Measurements from ENCODE around the gene PCMTD2. TPM values are rescaled to one million over a fixed set of nuclear protein-coding genes. Genes with fewer than 3 reads are reported as not detected.

Gene PCMTD2
- total and polyA plus RNA-seq, 2 experiments from 2014 or later = 33.8 to 76.1 TPM

GRCh38 chr20:64257107-64257757 lies 1.7 kb downstream of the PCMTD2 start:
- peaks cover 32% of the 10 kb centered on the region for H3K4me1 ChIP-seq (ENCODE audit: insufficient read depth)
- no peaks in the 10 kb centered on the region for H3K36me3 ChIP-seq (ENCODE audit: insufficient read depth)
- DNase-seq (ENCODE audit: low spot score) (no peak), ATAC-seq (no peak)
- peaks cover 61% of the 10 kb centered on the region for H3K79me2 ChIP-seq (replicated peaks; ENCODE audit: insufficient read depth)
- peak overlapping the region; percentile 39; the same call in 1 of the 2 replicates for H3K27ac Mint-ChIP-seq
- H4K20me1 ChIP-seq (replicated peaks; ENCODE audit: insufficient read depth) = peaks cover 12% of the 10 kb centered on the region
- no peaks in the 10 kb centered on the region for H3K27me3 ChIP-seq (ENCODE audit: insufficient read depth)
- peaks cover 18% of the 10 kb centered on the region for H3K27me3 Mint-ChIP-seq (ENCODE audit: insufficient read depth, low read depth, poor library complexity)
- H3K4me3 Mint-ChIP-seq = peak overlapping the region; percentile 87
- H3F3A ChIP-seq (replicated peaks; ENCODE audit: low read depth) = 0 out of 2 replicates have a peak, but pooled peaks cover 3% of the 10 kb centered on the region
- peaks cover 29% of the 10 kb centered on the region for H3K4me1 Mint-ChIP-seq
- TF ChIP-seq EZH2phosphoT487 (IDR thresholded peaks at IDR 0.05; ENCODE audit: unreplicated experiment) (no peak), NANOG (IDR thresholded peaks at IDR 0.05; ENCODE audit: borderline replicate concordance) (no peak), CREB1 (CRISPR knock-in tag; IDR thresholded peaks at IDR 0.05; ENCODE audit: low read depth) (no peak), ZNF331 (CRISPR knock-in tag; IDR thresholded peaks at IDR 0.05; ENCODE audit: low read depth) (no peak), EZH2 (IDR thresholded peaks at IDR 0.05; ENCODE audit: low read depth, unreplicated experiment) (no peak), JUNB (IDR thresholded peaks at IDR 0.05; ENCODE audit: unreplicated experiment) (no peak), ZNF114 (CRISPR knock-in tag; IDR thresholded peaks at IDR 0.05) (no peak), ZNF462 (CRISPR knock-in tag; IDR thresholded peaks at IDR 0.05) (no peak), CTCF (conservative IDR thresholded peaks at IDR 0.05; ENCODE audit: low read depth in 2 of 2) (no peak), REST (IDR thresholded peaks at IDR 0.05; ENCODE audit: unreplicated experiment) (no peak), POLR2AphosphoS5 (IDR thresholded peaks at IDR 0.05; ENCODE audit: low read depth) (no peak), STAT1 (IDR thresholded peaks at IDR 0.05; ENCODE audit: unreplicated experiment) (no peak), ETS1 (IDR thresholded peaks at IDR 0.05) (no peak)
- H3K9me3 Mint-ChIP-seq = no peaks in the 10 kb centered on the region; the same call in 2 of the 3 replicates
- peak overlapping the region; percentile 100 for H3K4me2 ChIP-seq
- H3K9me2 ChIP-seq (ENCODE audit: insufficient read depth) = no peaks in the 10 kb centered on the region
- H3K4me3 ChIP-seq = peak overlapping the region; percentile 99; the same call in 1 of the 2 replicates
- H3K36me3 Mint-ChIP-seq (ENCODE audit: low read depth) = peaks cover 7% of the 10 kb centered on the region; the same call in 2 of the 3 replicates
- H2AFZ ChIP-seq = no peak overlapping the region
- H3K27ac ChIP-seq (ENCODE audit: low read depth) = no peak overlapping the region
